Measurements from ENCODE around the gene SRGN.

The SRGN gene

DNA sequence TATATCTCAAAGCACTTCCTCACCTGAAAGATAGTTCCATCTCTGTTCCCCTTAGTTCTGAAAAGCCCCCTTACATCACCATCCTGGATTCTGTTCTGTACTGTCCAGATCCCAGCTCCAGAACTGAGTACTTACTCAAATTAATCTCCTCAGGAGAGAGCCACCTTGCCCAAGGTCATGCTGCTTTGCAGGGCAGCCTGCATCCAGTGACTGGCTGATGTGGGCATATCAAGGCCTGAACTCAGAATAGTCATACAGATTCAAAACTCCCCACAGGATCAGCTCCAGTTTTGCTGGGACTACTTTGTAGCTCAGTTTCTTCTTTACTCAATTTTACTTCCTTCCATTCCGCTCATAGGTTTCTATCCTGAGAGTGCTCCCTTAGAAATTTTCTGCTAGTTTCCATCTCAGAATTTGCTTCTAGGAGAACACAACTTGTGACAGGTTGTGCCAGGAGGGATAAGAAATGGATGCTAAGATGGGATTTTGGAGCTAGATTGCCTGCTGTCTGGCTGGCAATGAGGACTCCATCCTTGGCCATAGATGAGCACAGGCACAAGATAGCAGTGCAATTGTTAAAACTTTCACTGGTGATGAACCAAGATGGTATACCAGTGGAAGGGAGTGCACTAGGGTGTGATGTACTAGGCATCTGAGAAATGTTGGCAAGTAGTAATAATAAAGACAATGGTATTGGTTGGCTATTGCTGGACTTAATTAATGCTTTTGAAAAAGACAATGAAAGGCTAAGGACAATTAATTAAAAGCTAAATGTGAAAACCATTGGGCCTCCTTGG, 17.3 kb downstream of the SRGN start:
- no peak overlapping the region for H3K23ac ChIP-seq (ENCODE audit: low read length)
- H3K27ac ChIP-seq (ENCODE audit: low read depth, low read length), result no peak overlapping the region
- H4K91ac ChIP-seq (ENCODE audit: low read depth, low read length), result no peak overlapping the region
- H2AK5ac ChIP-seq (ENCODE audit: low read length), result no peak overlapping the region
- H3K9me3 ChIP-seq (ENCODE audit: insufficient read depth, low read depth, low read length), result no peaks in the 10 kb centered on the region
- H2BK5ac ChIP-seq (ENCODE audit: low read depth, low read length, poor library complexity), result no peak overlapping the region
- H3K4ac ChIP-seq (ENCODE audit: low read depth, low read length), result no peak overlapping the region
- no peak overlapping the region for H2AFZ ChIP-seq (ENCODE audit: insufficient read depth, low read length, poor library complexity)
- H3K18ac ChIP-seq (ENCODE audit: low read length), result no peak overlapping the region
- WGBS (ENCODE audit: extremely low coverage, insufficient coverage, insufficient read length), result no CpG with 5 or more reads among the region's 1 CpG
- H3K14ac ChIP-seq (ENCODE audit: low read length), result no peak overlapping the region
- no peaks in the 10 kb centered on the region for H3K4me1 ChIP-seq (ENCODE audit: control insufficient read depth in 1 of 2, insufficient read depth in 2 of 2, low read length in 2 of 2)
- DNase-seq, result no peak
- no peak overlapping the region for H4K8ac ChIP-seq (ENCODE audit: low read depth, low read length)
- no peak overlapping the region for H3K4me3 ChIP-seq (ENCODE audit: low read depth, low read length)
- H2BK120ac ChIP-seq (ENCODE audit: insufficient read depth, low read length, poor library complexity), result no peak overlapping the region
- no peak overlapping the region for H2BK12ac ChIP-seq (ENCODE audit: low read length)
- no peak overlapping the region for H4K12ac ChIP-seq (ENCODE audit: low read depth, low read length)
- H3K9ac ChIP-seq (ENCODE audit: low read length), result no peak overlapping the region
- no peaks in the 10 kb centered on the region for H3K36me3 ChIP-seq (ENCODE audit: control insufficient read depth in 1 of 2, insufficient read depth in 2 of 2, low read length in 2 of 2)
- H3K4me2 ChIP-seq (ENCODE audit: low read length), result no peak overlapping the region
- H3K79me1 ChIP-seq (ENCODE audit: low read length), result no peaks in the 10 kb centered on the region
- no peaks in the 10 kb centered on the region for H3K79me2 ChIP-seq (ENCODE audit: control insufficient read depth, insufficient read depth, low read length, poor library complexity)
- H3K27me3 ChIP-seq (ENCODE audit: insufficient read depth, low read length), result no peaks in the 10 kb centered on the region

- Histone ChIP-seq H3K18ac (ENCODE audit: low read length) (no peak overlapping the region), H3K14ac (ENCODE audit: low read length) (no peak overlapping the region), H3K4me3 (ENCODE audit: low read depth, low read length) (no peak overlapping the region), H3K79me2 (ENCODE audit: control insufficient read depth, insufficient read depth, low read length, poor library complexity) (no peaks in the 10 kb centered on the region), H2BK120ac (ENCODE audit: insufficient read depth, low read length, poor library complexity) (no peak overlapping the region), H3K79me1 (ENCODE audit: low read length) (no peaks in the 10 kb centered on the region), H3K9ac (ENCODE audit: low read length) (no peak overlapping the region), H2AK5ac (ENCODE audit: low read length) (no peak overlapping the region), H2BK5ac (ENCODE audit: low read depth, low read length, poor library complexity) (no peak overlapping the region), H3K4me1 (ENCODE audit: control insufficient read depth in 1 of 2, insufficient read depth in 2 of 2, low read length in 2 of 2) (no peaks in the 10 kb centered on the region), H3K23ac (ENCODE audit: low read length) (no peak overlapping the region), H4K8ac (ENCODE audit: low read depth, low read length) (no peak overlapping the region), H3K4me2 (ENCODE audit: low read length) (no peak overlapping the region), H4K12ac (ENCODE audit: low read depth, low read length) (no peak overlapping the region), H2AFZ (ENCODE audit: insufficient read depth, low read length, poor library complexity) (no peak overlapping the region), H3K4ac (ENCODE audit: low read depth, low read length) (no peak overlapping the region), H3K9me3 (ENCODE audit: insufficient read depth, low read depth, low read length) (no peaks in the 10 kb centered on the region), H2BK12ac (ENCODE audit: low read length) (no peak overlapping the region), H3K27ac (ENCODE audit: low read depth, low read length) (no peak overlapping the region), H3K27me3 (ENCODE audit: insufficient read depth, low read length) (no peaks in the 10 kb centered on the region), H3K36me3 (ENCODE audit: control insufficient read depth in 1 of 2, insufficient read depth in 2 of 2, low read length in 2 of 2) (no peaks in the 10 kb centered on the region), H4K91ac (ENCODE audit: low read depth, low read length) (no peak overlapping the region)
- DNase-seq, result no peak
Measured at GRCh38 chr10:69107176-69107490, 19.2 kb downstream of the SRGN start.

DNA sequence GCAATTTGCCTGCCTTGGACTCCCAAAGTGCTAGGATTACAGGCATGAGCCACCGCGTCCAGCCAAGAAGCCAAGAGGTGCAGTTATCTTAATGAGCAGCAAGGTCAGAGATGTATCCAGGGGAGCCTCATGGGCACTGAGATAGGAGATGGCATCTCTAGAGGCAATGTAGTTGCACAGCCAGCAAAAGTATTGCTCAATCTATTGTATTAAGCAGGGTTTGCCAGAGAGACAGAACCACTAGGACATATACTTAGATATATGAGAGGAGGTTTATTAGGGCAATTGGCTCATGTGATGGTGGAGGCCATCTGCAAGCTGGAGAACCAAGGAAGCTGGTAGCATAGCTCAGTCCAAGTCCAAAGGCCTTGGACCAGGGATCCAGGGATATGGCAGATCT, 19.8 kb downstream of the SRGN start:
- Histone ChIP-seq H3K4ac (ENCODE audit: low read depth, low read length) (no peak overlapping the region), H3K14ac (ENCODE audit: low read length) (no peak overlapping the region), H2BK120ac (ENCODE audit: insufficient read depth, low read length, poor library complexity) (no peak overlapping the region), H3K27me3 (ENCODE audit: insufficient read depth, low read length) (no peaks in the 10 kb centered on the region), H3K18ac (ENCODE audit: low read length) (no peak overlapping the region), H3K4me1 (ENCODE audit: control insufficient read depth in 1 of 2, insufficient read depth in 2 of 2, low read length in 2 of 2) (no peaks in the 10 kb centered on the region), H3K4me3 (ENCODE audit: low read depth, low read length) (no peak overlapping the region), H2BK5ac (ENCODE audit: low read depth, low read length, poor library complexity) (no peak overlapping the region), H3K9me3 (ENCODE audit: insufficient read depth, low read depth, low read length) (no peaks in the 10 kb centered on the region), H3K23ac (ENCODE audit: low read length) (no peak overlapping the region), H2AFZ (ENCODE audit: insufficient read depth, low read length, poor library complexity) (no peak overlapping the region), H3K4me2 (ENCODE audit: low read length) (no peak overlapping the region), H3K79me2 (ENCODE audit: control insufficient read depth, insufficient read depth, low read length, poor library complexity) (no peaks in the 10 kb centered on the region), H3K79me1 (ENCODE audit: low read length) (no peaks in the 10 kb centered on the region), H4K91ac (ENCODE audit: low read depth, low read length) (no peak overlapping the region), H3K36me3 (ENCODE audit: control insufficient read depth in 1 of 2, insufficient read depth in 2 of 2, low read length in 2 of 2) (no peaks in the 10 kb centered on the region), H4K8ac (ENCODE audit: low read depth, low read length) (no peak overlapping the region), H3K27ac (ENCODE audit: low read depth, low read length) (no peak overlapping the region), H3K9ac (ENCODE audit: low read length) (no peak overlapping the region), H4K12ac (ENCODE audit: low read depth, low read length) (no peak overlapping the region), H2BK12ac (ENCODE audit: low read length) (no peak overlapping the region), H2AK5ac (ENCODE audit: low read length) (no peak overlapping the region)
- WGBS (ENCODE audit: extremely low coverage, insufficient coverage, insufficient read length), result no CpG with 5 or more reads among the region's 2 CpGs
- no peak for DNase-seq

GRCh38 chr10:69119896-69120295, 32.0 kb downstream of the SRGN start:
- H3K4me3 ChIP-seq (ENCODE audit: low read depth, low read length), result no peak overlapping the region
- H3K9me3 ChIP-seq (ENCODE audit: insufficient read depth, low read depth, low read length), result no peaks in the 10 kb centered on the region
- no peak overlapping the region for H3K4ac ChIP-seq (ENCODE audit: low read depth, low read length)
- no peak overlapping the region for H2BK5ac ChIP-seq (ENCODE audit: low read depth, low read length, poor library complexity)
- H3K27ac ChIP-seq (ENCODE audit: low read depth, low read length), result no peak overlapping the region
- H4K91ac ChIP-seq (ENCODE audit: low read depth, low read length), result no peak overlapping the region
- no peak overlapping the region for H3K4me2 ChIP-seq (ENCODE audit: low read length)
- H2AK5ac ChIP-seq (ENCODE audit: low read length), result no peak overlapping the region
- no peaks in the 10 kb centered on the region for H3K4me1 ChIP-seq (ENCODE audit: control insufficient read depth in 1 of 2, insufficient read depth in 2 of 2, low read length in 2 of 2)
- no CpG with 5 or more reads among the region's 1 CpG for WGBS (ENCODE audit: extremely low coverage, insufficient coverage, insufficient read length)
- no peak overlapping the region for H3K18ac ChIP-seq (ENCODE audit: low read length)
- no peak overlapping the region for H4K8ac ChIP-seq (ENCODE audit: low read depth, low read length)
- H3K23ac ChIP-seq (ENCODE audit: low read length), result no peak overlapping the region
- DNase-seq, result no peak
- peaks cover 9% of the 10 kb centered on the region for H3K79me1 ChIP-seq (ENCODE audit: low read length)
- no peak overlapping the region for H2BK12ac ChIP-seq (ENCODE audit: low read length)
- H3K79me2 ChIP-seq (ENCODE audit: control insufficient read depth, insufficient read depth, low read length, poor library complexity), result peaks cover 9% of the 10 kb centered on the region
- no peak overlapping the region for H2BK120ac ChIP-seq (ENCODE audit: insufficient read depth, low read length, poor library complexity)
- H3K9ac ChIP-seq (ENCODE audit: low read length), result no peak overlapping the region
- H3K27me3 ChIP-seq (ENCODE audit: insufficient read depth, low read length), result no peaks in the 10 kb centered on the region
- H3K36me3 ChIP-seq (ENCODE audit: control insufficient read depth in 1 of 2, insufficient read depth in 2 of 2, low read length in 2 of 2), result no peaks in the 10 kb centered on the region
- H3K14ac ChIP-seq (ENCODE audit: low read length), result no peak overlapping the region
- no peak overlapping the region for H2AFZ ChIP-seq (ENCODE audit: insufficient read depth, low read length, poor library complexity)
- H4K12ac ChIP-seq (ENCODE audit: low read depth, low read length), result no peak overlapping the region
